ENCODE data around the gene ZNF598. TPM values are rescaled to one million over a fixed set of nuclear protein-coding genes. Genes with fewer than 3 reads are reported as not detected.

Gene ZNF598
- total RNA-seq, 2 donors from 2014 or later, result 65.8 to 68.5 TPM

DNA sequence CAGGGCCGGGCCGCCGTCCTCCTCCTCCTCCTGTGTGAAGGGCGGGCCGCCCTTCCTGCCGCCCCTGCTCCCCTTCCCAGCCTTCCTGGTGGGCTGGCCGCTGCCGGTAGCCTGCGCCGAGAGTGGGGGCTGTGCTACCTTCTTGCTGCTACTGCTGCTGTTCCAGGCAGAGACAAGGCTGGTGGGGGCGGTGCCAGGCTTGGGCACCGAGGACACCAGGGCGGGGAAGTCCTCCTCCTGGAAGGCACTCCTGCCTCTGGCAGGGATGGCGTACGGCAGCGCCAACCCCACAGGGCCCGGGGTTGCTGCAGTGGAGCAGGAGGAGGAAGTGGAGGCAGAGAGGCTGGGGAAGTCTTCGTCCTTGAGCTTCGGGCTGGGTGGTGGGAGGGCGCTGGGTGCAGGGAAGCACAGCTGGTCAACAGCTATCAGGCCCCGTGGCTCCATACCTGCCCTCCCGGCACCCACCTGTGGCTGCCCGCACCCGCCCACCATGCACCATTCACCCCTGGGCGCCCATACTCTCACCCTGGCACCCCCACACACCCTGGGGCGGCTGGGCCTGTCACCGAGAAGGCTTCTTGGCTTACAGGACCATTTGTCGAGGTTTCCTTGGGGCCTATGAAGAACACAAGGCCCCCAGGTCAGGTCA, 9.6 kb downstream of the ZNF598 start:
- peaks cover 54% of the 10 kb centered on the region for H3K36me3 ChIP-seq
- no peaks in the 10 kb centered on the region for H3K9me3 ChIP-seq
- H3K27me3 ChIP-seq (replicated peaks; ENCODE audit: insufficient read depth), result no peaks in the 10 kb centered on the region
- H3K27ac ChIP-seq, result no peak overlapping the region
- no peak overlapping the region for H3K4me3 ChIP-seq
- TF ChIP-seq, protein P1, sequence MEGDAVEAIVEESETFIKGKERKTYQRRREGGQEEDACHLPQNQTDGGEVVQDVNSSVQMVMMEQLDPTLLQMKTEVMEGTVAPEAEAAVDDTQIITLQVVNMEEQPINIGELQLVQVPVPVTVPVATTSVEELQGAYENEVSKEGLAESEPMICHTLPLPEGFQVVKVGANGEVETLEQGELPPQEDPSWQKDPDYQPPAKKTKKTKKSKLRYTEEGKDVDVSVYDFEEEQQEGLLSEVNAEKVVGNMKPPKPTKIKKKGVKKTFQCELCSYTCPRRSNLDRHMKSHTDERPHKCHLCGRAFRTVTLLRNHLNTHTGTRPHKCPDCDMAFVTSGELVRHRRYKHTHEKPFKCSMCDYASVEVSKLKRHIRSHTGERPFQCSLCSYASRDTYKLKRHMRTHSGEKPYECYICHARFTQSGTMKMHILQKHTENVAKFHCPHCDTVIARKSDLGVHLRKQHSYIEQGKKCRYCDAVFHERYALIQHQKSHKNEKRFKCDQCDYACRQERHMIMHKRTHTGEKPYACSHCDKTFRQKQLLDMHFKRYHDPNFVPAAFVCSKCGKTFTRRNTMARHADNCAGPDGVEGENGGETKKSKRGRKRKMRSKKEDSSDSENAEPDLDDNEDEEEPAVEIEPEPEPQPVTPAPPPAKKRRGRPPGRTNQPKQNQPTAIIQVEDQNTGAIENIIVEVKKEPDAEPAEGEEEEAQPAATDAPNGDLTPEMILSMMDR (IDR thresholded peaks at IDR 0.05), result no peak
- ATAC-seq (ENCODE audit: insufficient number of reproducible peaks, low FRiP score, low read depth) (no peak), DNase-seq (ENCODE audit: low spot score) (no peak)
- peaks cover 6 to 14% of the 10 kb centered on the region in 2 donors for H3K4me1 ChIP-seq (ENCODE audit: control insufficient read depth in 1 of 2, low read depth in 2 of 2)

DNA sequence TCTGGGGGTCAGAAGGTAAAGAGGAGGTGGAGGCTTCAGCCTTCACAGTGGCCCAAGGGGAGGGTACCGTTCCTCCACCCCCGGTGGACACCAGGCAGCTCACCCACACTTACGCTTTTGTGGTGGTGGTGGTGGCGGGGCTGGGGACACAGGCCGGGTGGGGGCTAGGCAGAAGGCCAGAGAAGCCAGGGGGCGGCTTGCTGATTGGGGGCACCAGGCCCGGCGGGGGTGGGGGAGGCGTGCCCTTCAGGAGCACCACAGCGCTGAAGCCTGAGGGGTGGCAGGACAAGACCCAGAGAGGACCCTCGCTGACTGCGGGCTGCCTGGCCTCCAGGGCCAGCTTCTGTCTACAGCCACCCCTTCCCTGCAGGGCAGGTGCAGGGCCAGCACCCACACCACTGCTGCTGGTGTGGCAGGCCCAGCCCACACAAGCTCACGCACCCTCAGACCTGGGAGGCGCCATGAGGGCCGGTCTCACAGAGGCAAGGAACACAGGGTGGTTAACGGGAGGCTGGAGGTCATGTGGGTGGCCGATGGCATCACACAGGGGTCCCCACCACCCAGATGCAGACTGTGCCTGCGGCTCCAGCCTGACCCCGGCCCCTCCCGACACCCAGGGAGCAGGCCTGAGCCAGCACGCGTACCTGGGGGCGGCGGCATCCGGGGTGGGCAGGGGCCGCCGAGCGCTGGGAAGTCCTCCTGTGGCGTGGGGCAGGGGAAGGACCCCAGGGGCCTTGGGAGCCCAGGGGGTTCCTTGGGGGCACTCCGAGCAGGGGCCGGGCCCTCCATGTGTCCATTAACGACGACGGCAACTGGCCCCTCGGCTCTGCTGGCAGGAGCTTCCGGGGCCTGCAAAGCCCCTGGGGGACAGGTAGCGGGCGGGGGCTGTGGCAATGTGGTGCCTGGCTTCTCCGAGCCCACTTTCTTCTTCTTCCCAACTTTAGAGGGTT, 10.5 kb downstream of the ZNF598 start:
- peaks cover 54% of the 10 kb centered on the region for H3K36me3 ChIP-seq
- ATAC-seq (ENCODE audit: insufficient number of reproducible peaks, low FRiP score, low read depth) (no peak), DNase-seq (ENCODE audit: low spot score) (no peak)
- no peak overlapping the region for H3K27ac ChIP-seq
- H3K4me1 ChIP-seq (ENCODE audit: control insufficient read depth in 1 of 2, low read depth in 2 of 2), result peaks cover 2 to 5% of the 10 kb centered on the region in 2 donors
- no peaks in the 10 kb centered on the region for H3K27me3 ChIP-seq (replicated peaks; ENCODE audit: insufficient read depth)
- no peak overlapping the region for H3K4me3 ChIP-seq
- TF ChIP-seq, protein P1 (IDR thresholded peaks at IDR 0.05), result no peak
- no peaks in the 10 kb centered on the region for H3K9me3 ChIP-seq

GRCh38 chr16:1998360-1998835, 11.2 kb downstream of the ZNF598 start:
- DNase-seq (ENCODE audit: low spot score) (no peak), ATAC-seq (ENCODE audit: insufficient number of reproducible peaks, low FRiP score, low read depth) (no peak)
- H3K4me3 ChIP-seq, result no peak overlapping the region
- TF ChIP-seq, protein P1 (IDR thresholded peaks at IDR 0.05), result no peak
- H3K27ac ChIP-seq, result no peak overlapping the region
- H3K4me1 ChIP-seq (ENCODE audit: control insufficient read depth in 1 of 2, low read depth in 2 of 2), result no peaks in the 10 kb centered on the region
- H3K27me3 ChIP-seq (replicated peaks; ENCODE audit: insufficient read depth), result no peaks in the 10 kb centered on the region
- H3K36me3 ChIP-seq, result peaks cover 54% of the 10 kb centered on the region
- no peaks in the 10 kb centered on the region for H3K9me3 ChIP-seq

- Histone ChIP-seq H3K4me3 (no peak overlapping the region), H3K27me3 (replicated peaks; ENCODE audit: insufficient read depth) (no peaks in the 10 kb centered on the region), H3K9me3 (no peaks in the 10 kb centered on the region), H3K36me3 (peaks cover 48% of the 10 kb centered on the region), H3K4me1 (ENCODE audit: control insufficient read depth in 1 of 2, low read depth in 2 of 2) (peaks cover 0 to under 1% of the 10 kb centered on the region in 2 donors), H3K27ac (no peak overlapping the region)
- no peak for DNase-seq (ENCODE audit: low spot score)
- TF ChIP-seq, protein P1 (IDR thresholded peaks at IDR 0.05), result no peak
- ATAC-seq (ENCODE audit: insufficient number of reproducible peaks, low FRiP score, low read depth), result no peak
Observed at GRCh38 chr16:1997494-1998359, 11.9 kb downstream of the ZNF598 start.
